Keratinocyte (primary cell): Measurements from ENCODE around the gene CMIP.

Experiments used
- CTCF ChIP-seq, 3 experiments: IDR thresholded peaks in 1 of 3; conservative IDR thresholded peaks in 1 of 3; optimal IDR thresholded peaks in 1 of 3; 2 replicates in 2 of 3; 3 replicates in 1 of 3; pipeline versions ENCODE3 to v1.5.1; 2011; ENCODE audit warnings: low read length in 3 of 3, mild to moderate bottlenecking in 3 of 3, moderate library complexity in 2 of 3, control low read depth in 1 of 3, inconsistent platforms in 1 of 3; ENCODE audit not compliant: insufficient read depth in 2 of 3; ENCODE audit errors: extremely low read depth in 1 of 3
- EZH2 ChIP-seq: IDR thresholded peaks from one replicate; pipeline ENCODE4 v1.6.1; 2012; ENCODE audit warnings: inconsistent platforms, mild to moderate bottlenecking, low read length, moderate library complexity

GRCh38 chr16:81705261-81705660 is 260.7 kb downstream of the CMIP start:
- TF ChIP-seq CTCF (optimal IDR thresholded peaks at IDR 0.05 in 1 of 3, IDR thresholded peaks at IDR 0.05 in 1 of 3, conservative IDR thresholded peaks at IDR 0.05 in 1 of 3; ENCODE audit: extremely low read depth in 1 of 3, insufficient read depth in 2 of 3, low read length in 3 of 3) (no peak), EZH2 (no peak)
